ENCODE results near the gene NONO.
"Not testable (repeated sequence)": the region's sequence is repeated elsewhere in the genome, so short reads cannot be mapped to it uniquely, and the experiment has no call there.

GRCh38 chrX:71349151-71349665 lies 65.8 kb downstream of the NONO start:
- not testable (repeated sequence) for TF ChIP-seq ATF3 (IDR thresholded peaks at IDR 0.05); CTCF (IDR thresholded peaks at IDR 0.05; ENCODE audit: low read depth, low read length, missing input control); RAD21 (IDR thresholded peaks at IDR 0.05); TAF1 (conservative IDR thresholded peaks at IDR 0.05)
